Measurements from ENCODE around the gene CARMIL3. TPM values are rescaled to one million over a fixed set of nuclear protein-coding genes. Genes with fewer than 3 reads are reported as not detected.
A peak's percentile ranks its signal among the peaks of the same experiment; 100 is the strongest.

CARMIL3 gene
- total RNA-seq, 1 donor from 2014 or later, result 0.34 TPM

DNA sequence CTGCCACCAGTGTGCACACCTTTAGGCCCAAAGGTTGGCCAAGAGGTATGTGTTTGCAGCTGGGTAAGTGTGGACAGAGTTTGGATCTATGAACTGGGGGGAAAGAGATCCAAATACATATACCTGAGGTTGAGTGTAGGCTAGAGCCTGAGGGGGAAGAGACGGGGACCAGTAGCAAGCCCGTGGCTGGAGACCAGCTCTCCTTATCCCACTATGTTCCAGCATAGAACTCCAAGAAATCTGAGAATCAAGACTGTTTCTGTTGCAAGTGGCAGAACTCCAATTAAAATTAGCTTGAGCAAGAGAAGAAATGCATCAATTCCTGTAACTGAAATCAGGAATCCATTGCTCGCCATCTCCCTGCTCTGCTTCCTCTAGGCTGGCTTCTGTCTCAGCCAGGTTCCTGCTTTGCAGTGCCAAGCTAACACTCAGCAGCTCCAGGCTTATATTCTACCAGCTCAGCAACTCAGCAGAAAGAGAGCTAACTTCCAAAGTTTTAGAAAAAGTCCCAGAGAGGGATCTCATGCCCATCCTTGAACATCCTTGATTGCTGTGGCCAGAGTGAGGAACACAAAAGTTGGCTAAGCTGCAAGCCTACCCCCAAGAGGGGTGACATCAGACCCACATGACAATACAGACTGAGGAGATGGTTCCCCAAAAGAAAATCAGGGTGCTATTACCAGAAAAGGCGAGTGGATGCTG is 40.8 kb downstream of the CARMIL3 start:
- no peak overlapping the region for H3K9ac ChIP-seq (ENCODE audit: low read length)
- no peak overlapping the region for H3K27ac ChIP-seq (ENCODE audit: low read depth, low read length)
- H4K20me1 ChIP-seq (ENCODE audit: insufficient read depth, low read length), result no peaks in the 10 kb centered on the region
- Mint-ChIP-seq H3K27ac (ENCODE audit: unreplicated experiment) (peak overlapping the region; percentile 91), H3K4me3 (ENCODE audit: unreplicated experiment) (peak overlapping the region; percentile 93), H3K36me3 (ENCODE audit: low read depth, unreplicated experiment) (peaks cover 6% of the 10 kb centered on the region), H3K9me3 (ENCODE audit: unreplicated experiment) (no peaks in the 10 kb centered on the region), H3K4me1 (ENCODE audit: low read depth, unreplicated experiment) (peaks cover 15% of the 10 kb centered on the region), H3K27me3 (ENCODE audit: low read depth, unreplicated experiment) (peaks cover 4% of the 10 kb centered on the region)
- no peaks in the 10 kb centered on the region for H3K27me3 ChIP-seq (ENCODE audit: insufficient read depth, low read length)
- FAIRE-seq, result no peak
- H2AFZ ChIP-seq (ENCODE audit: low read depth, low read length), result no peak overlapping the region
- H3K79me2 ChIP-seq (ENCODE audit: insufficient read depth, low read length), result no peaks in the 10 kb centered on the region
- no peaks in the 10 kb centered on the region for H3K36me3 ChIP-seq (ENCODE audit: insufficient read depth, low read length)
- H3K4me2 ChIP-seq (ENCODE audit: low read length), result no peak overlapping the region
- peaks cover 6% of the 10 kb centered on the region for H3K4me1 ChIP-seq (ENCODE audit: insufficient read depth, low read length)
- H3K4me3 ChIP-seq (ENCODE audit: insufficient read depth, low read depth, low read length), result no peak overlapping the region
- DNase-seq (ENCODE audit: low read depth), result no peak
- no peaks in the 10 kb centered on the region for H3K9me3 ChIP-seq (ENCODE audit: insufficient read depth, low read depth, low read length)
- TF ChIP-seq, protein P1, sequence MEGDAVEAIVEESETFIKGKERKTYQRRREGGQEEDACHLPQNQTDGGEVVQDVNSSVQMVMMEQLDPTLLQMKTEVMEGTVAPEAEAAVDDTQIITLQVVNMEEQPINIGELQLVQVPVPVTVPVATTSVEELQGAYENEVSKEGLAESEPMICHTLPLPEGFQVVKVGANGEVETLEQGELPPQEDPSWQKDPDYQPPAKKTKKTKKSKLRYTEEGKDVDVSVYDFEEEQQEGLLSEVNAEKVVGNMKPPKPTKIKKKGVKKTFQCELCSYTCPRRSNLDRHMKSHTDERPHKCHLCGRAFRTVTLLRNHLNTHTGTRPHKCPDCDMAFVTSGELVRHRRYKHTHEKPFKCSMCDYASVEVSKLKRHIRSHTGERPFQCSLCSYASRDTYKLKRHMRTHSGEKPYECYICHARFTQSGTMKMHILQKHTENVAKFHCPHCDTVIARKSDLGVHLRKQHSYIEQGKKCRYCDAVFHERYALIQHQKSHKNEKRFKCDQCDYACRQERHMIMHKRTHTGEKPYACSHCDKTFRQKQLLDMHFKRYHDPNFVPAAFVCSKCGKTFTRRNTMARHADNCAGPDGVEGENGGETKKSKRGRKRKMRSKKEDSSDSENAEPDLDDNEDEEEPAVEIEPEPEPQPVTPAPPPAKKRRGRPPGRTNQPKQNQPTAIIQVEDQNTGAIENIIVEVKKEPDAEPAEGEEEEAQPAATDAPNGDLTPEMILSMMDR (IDR thresholded peaks at IDR 0.05; ENCODE audit: insufficient read depth, low read depth, low read length), result no peak

DNA sequence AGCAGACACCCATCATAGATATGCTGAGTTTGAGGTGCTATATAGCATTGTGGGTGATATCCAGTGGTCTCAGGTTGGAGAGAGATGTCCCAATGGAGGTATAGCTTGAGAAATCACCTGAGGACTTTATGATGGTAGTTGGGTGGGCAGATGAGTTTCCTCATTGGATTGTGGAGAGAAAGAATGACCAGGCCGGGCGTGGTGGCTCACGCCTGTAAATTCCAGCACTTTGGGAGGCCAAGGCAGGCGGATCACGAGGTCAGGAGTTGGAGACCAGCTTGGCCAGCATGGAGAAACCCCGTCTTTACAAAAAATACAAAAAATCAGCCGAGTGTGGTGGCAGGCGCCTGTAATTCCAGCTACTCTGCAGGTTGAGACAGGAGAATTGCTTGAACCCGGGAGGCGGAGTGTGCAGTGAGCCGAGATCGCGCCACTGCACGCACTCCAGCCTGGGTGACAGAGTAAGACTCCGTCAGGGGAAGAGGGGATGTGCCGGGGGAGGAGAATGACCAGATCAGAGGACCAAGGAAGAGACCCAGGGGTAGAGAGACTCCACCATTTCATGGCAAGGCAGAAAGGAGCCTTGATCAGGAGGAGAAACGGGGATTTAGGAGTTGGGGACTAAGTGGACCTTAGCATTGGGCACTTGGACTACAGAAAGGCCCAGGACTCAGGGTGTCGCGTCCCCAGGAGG is 41.5 kb downstream of the CARMIL3 start:
- no peak for FAIRE-seq
- no peaks in the 10 kb centered on the region for H3K79me2 ChIP-seq (ENCODE audit: insufficient read depth, low read length)
- H3K4me1 ChIP-seq (ENCODE audit: insufficient read depth, low read length), result peaks cover 6% of the 10 kb centered on the region
- H3K27ac ChIP-seq (ENCODE audit: low read depth, low read length), result no peak overlapping the region
- peak overlapping the region; percentile 93 for H3K4me3 Mint-ChIP-seq (ENCODE audit: unreplicated experiment)
- no peak for DNase-seq (ENCODE audit: low read depth)
- peak overlapping the region; percentile 95 for H2AFZ ChIP-seq (ENCODE audit: low read depth, low read length)
- H3K4me3 ChIP-seq (ENCODE audit: insufficient read depth, low read depth, low read length), result peak overlapping the region; percentile 60
- peaks cover 15% of the 10 kb centered on the region for H3K4me1 Mint-ChIP-seq (ENCODE audit: low read depth, unreplicated experiment)
- no peaks in the 10 kb centered on the region for H3K9me3 Mint-ChIP-seq (ENCODE audit: unreplicated experiment)
- peak overlapping the region; percentile 81 for H3K9ac ChIP-seq (ENCODE audit: low read length)
- peak overlapping the region; percentile 91 for H3K27ac Mint-ChIP-seq (ENCODE audit: unreplicated experiment)
- TF ChIP-seq, protein P1 (IDR thresholded peaks at IDR 0.05; ENCODE audit: insufficient read depth, low read depth, low read length), result no peak
- TF ChIP-seq EZH2 (IDR thresholded peaks at IDR 0.05; ENCODE audit: insufficient read depth, low read length), result no peak
- H3K9me3 ChIP-seq (ENCODE audit: insufficient read depth, low read depth, low read length), result no peaks in the 10 kb centered on the region
- no peaks in the 10 kb centered on the region for H3K36me3 ChIP-seq (ENCODE audit: insufficient read depth, low read length)
- no peaks in the 10 kb centered on the region for H3K27me3 ChIP-seq (ENCODE audit: insufficient read depth, low read length)
- peaks cover 6% of the 10 kb centered on the region for H3K36me3 Mint-ChIP-seq (ENCODE audit: low read depth, unreplicated experiment)
- H4K20me1 ChIP-seq (ENCODE audit: insufficient read depth, low read length), result no peaks in the 10 kb centered on the region
- H3K27me3 Mint-ChIP-seq (ENCODE audit: low read depth, unreplicated experiment), result peaks cover 4% of the 10 kb centered on the region
- peak overlapping the region; percentile 94 for H3K4me2 ChIP-seq (ENCODE audit: low read length)

All from astrocyte (in vitro differentiated cells and primary cell).